ENCODE data around the gene REEP1. TPM values are rescaled to one million over a fixed set of nuclear protein-coding genes. Genes with fewer than 3 reads are reported as not detected.

REEP1 gene
- total RNA-seq, 4 donors from 2014 or later, result 0.17 to 1.1 (median 0.46) TPM

- no peak for TF ChIP-seq CTCF (IDR thresholded peaks at IDR 0.05; ENCODE audit: low read depth)
These were observed 147.5 kb downstream of the REEP1 start for GRCh38 chr2:86189782-86190416.

GRCh38 chr2:86186431-86186830, 151.0 kb downstream of the REEP1 start:
- TF ChIP-seq CTCF (IDR thresholded peaks at IDR 0.05; ENCODE audit: low read depth), result no peak

GRCh38 chr2:86185517-86186212, 151.8 kb downstream of the REEP1 start:
- TF ChIP-seq CTCF (IDR thresholded peaks at IDR 0.05; ENCODE audit: low read depth), result no peak

GRCh38 chr2:86176597-86176996, 160.8 kb downstream of the REEP1 start:
- no peak for TF ChIP-seq CTCF (IDR thresholded peaks at IDR 0.05; ENCODE audit: low read depth)

- TF ChIP-seq CTCF (IDR thresholded peaks at IDR 0.05; ENCODE audit: low read depth), result no peak
These were observed 161.6 kb downstream of the REEP1 start for GRCh38 chr2:86175828-86176227.

GRCh38 chr2:86174445-86174844, 163.0 kb downstream of the REEP1 start:
- TF ChIP-seq CTCF (IDR thresholded peaks at IDR 0.05; ENCODE audit: low read depth), result no peak

GRCh38 chr2:86172610-86173009, 164.8 kb downstream of the REEP1 start:
- no peak for TF ChIP-seq CTCF (IDR thresholded peaks at IDR 0.05; ENCODE audit: low read depth)
